Endothelial cell of umbilical vein (primary cell): ENCODE results near the gene RHEX. TPM values are rescaled to one million over a fixed set of nuclear protein-coding genes. Genes with fewer than 3 reads are reported as not detected.

ENCODE experiments used
- BruUV-seq: library from RNA; stranded (reverse); fragments of 400-500 nt; replicated peaks from 2 replicates; lab custom pipeline; 2021; lab: Mats Ljungman, UMichigan
- CTCF ChIA-PET: fragments of 300-600, 350-600 bp; sonication (Branson Sonifier 250); formaldehyde crosslinking; loops from one replicate; lab custom pipeline; 2021; ENCODE audit warnings: antibody characterized with exemption, inconsistent platforms; lab: Charles Lee
- POLR2A ChIA-PET: fragments of 300-600, 350-600 bp; sonication (Branson Sonifier 250); formaldehyde crosslinking; loops from one replicate; lab custom pipeline; 2021; ENCODE audit warnings: antibody characterized with exemption, inconsistent platforms; lab: Charles Lee
- DNase-seq: peaks from one replicate; pipeline ENCODE4 v3.0.0-alpha.2; 2011; ENCODE audit warnings: low read depth, low spot score
- FAIRE-seq: peaks from 2 replicates; lab custom pipeline; 2011; peaks lifted over from hg19 to GRCh38; lab: Jason Lieb, UNC
- H2AFZ ChIP-seq: 2 replicates; pipeline ENCODE4 v1.6.0; 2012; ENCODE audit warnings: low read depth, low read length, control low read depth, inconsistent platforms
- H3K27ac ChIP-seq: 2 replicates; pipeline ENCODE4 v1.5.1; 2011; ENCODE audit warnings: low read depth, mild to moderate bottlenecking, control low read depth, low read length, moderate library complexity; ENCODE audit not compliant: insufficient read depth
- H3K27me3 ChIP-seq, 2 experiments: 2 replicates each; pipeline versions ENCODE4 v1.6.0 to v1.6.1; 2011; ENCODE audit warnings: low read length in 2 of 2, mixed read lengths in 1 of 2; ENCODE audit not compliant: control insufficient read depth in 2 of 2, insufficient read depth in 2 of 2
- H3K36me3 ChIP-seq, 2 experiments: 2 replicates in 1 of 2; 3 replicates in 1 of 2; pipeline ENCODE4 v1.5.1; 2011; ENCODE audit warnings: low read length in 2 of 2, mild to moderate bottlenecking in 1 of 2, moderate library complexity in 1 of 2; ENCODE audit not compliant: control insufficient read depth in 2 of 2, insufficient read depth in 2 of 2; ENCODE audit errors: extremely low read depth in 1 of 2
- H3K4me1 ChIP-seq: 3 replicates; pipeline ENCODE4 v1.5.1; 2011; ENCODE audit warnings: mild to moderate bottlenecking, low read length; ENCODE audit not compliant: control insufficient read depth, insufficient read depth; ENCODE audit errors: extremely low read depth
- H3K4me2 ChIP-seq: 2 replicates; pipeline ENCODE4 v1.6.1; 2011; ENCODE audit warnings: low read length, control low read depth, mixed read lengths; ENCODE audit not compliant: insufficient read depth
- H3K4me3 ChIP-seq, 3 experiments: fragments of 200-600 bp in 1 of 3; sonication (generic), shearing (Covaris generic) in 1 of 3; replicated peaks in 1 of 3; 2 replicates each; pipeline ENCODE4 v1.5.1; 2011 to 2016; ENCODE audit warnings: control low read depth in 3 of 3, low read length in 3 of 3, mild to moderate bottlenecking in 2 of 3, inconsistent platforms in 1 of 3, low read depth in 1 of 3, moderate library complexity in 1 of 3; ENCODE audit not compliant: insufficient read depth in 1 of 3
- H3K79me2 ChIP-seq: 2 replicates; pipeline ENCODE4 v1.6.0; 2012; ENCODE audit warnings: low read length, inconsistent platforms; ENCODE audit not compliant: control insufficient read depth, insufficient read depth
- H3K9ac ChIP-seq: replicated peaks from 2 replicates; pipeline ENCODE3; 2011; ENCODE audit warnings: low read length, control low read depth; ENCODE audit not compliant: insufficient read depth; ENCODE audit errors: extremely low read depth
- H3K9me1 ChIP-seq: replicated peaks from 3 replicates; pipeline ENCODE4 v1.6.0; 2011; ENCODE audit warnings: mild to moderate bottlenecking, low read length; ENCODE audit not compliant: control insufficient read depth, insufficient read depth; ENCODE audit errors: extremely low read depth
- H3K9me3 ChIP-seq: replicated peaks from 2 replicates; pipeline ENCODE4 v1.5.1; 2012; ENCODE audit warnings: low read length, inconsistent platforms; ENCODE audit not compliant: control insufficient read depth, insufficient read depth
- H4K20me1 ChIP-seq: replicated peaks from 2 replicates; pipeline ENCODE3; 2011; ENCODE audit warnings: mild to moderate bottlenecking, low read length; ENCODE audit not compliant: control insufficient read depth, insufficient read depth; ENCODE audit errors: extremely low read depth
- EZH2 ChIP-seq: IDR thresholded peaks from 2 replicates; pipeline ENCODE4 v1.6.1; 2012; ENCODE audit warnings: borderline replicate concordance, low read depth, mild to moderate bottlenecking, moderate library complexity, low read length, inconsistent platforms; ENCODE audit not compliant: severe bottlenecking
- FOS ChIP-seq: IDR thresholded peaks from 2 replicates; pipeline ENCODE4 v1.6.1; 2011; ENCODE audit warnings: mild to moderate bottlenecking, low read length, moderate library complexity, borderline replicate concordance; ENCODE audit not compliant: insufficient read depth
- GATA2 ChIP-seq: IDR thresholded peaks from 2 replicates; pipeline ENCODE4 v1.7.0; 2011; ENCODE audit warnings: low read depth, mild to moderate bottlenecking, moderate library complexity, mixed read lengths, low read length; ENCODE audit not compliant: insufficient read length, insufficient read depth
- JUN ChIP-seq: IDR thresholded peaks from 2 replicates; pipeline ENCODE4 v1.6.1; 2011; ENCODE audit warnings: borderline replicate concordance, low read depth; ENCODE audit not compliant: insufficient read length, insufficient read depth
- MAX ChIP-seq: IDR thresholded peaks from 2 replicates; pipeline ENCODE4 v1.6.1; 2011; ENCODE audit not compliant: insufficient read depth, insufficient read length
- MYC ChIP-seq: IDR thresholded peaks from one replicate; pipeline ENCODE4 v1.6.1; 2011; ENCODE audit warnings: mild to moderate bottlenecking, low read depth, low read length
- POLR2A ChIP-seq: IDR thresholded peaks from 2 replicates; pipeline ENCODE4 v1.6.1; 2012; ENCODE audit warnings: low read depth, mild to moderate bottlenecking, control low read depth, low read length
- POLR2AphosphoS5 ChIP-seq: IDR thresholded peaks from 2 replicates; pipeline ENCODE4 v1.6.1; 2012; ENCODE audit warnings: low read depth, mild to moderate bottlenecking, control low read depth, low read length, moderate library complexity; ENCODE audit not compliant: insufficient read depth
- dilution Hi-C: fragments of 300-500 bp; cut with MboI; formaldehyde crosslinking; loops from one replicate; pipeline ENCODE4 v1.15.0; 2019; ENCODE audit warnings: low sequenced_read_pairs; ENCODE audit not compliant: extremely low pct_ligation_motif_present
- intact Hi-C: fragments of 100-400 bp; cut with micrococcal nuclease; formaldehyde crosslinking; loops from one replicate; pipeline ENCODE4 v1.10.0; 2022
- polyA plus RNA-seq, 4 experiments: library from polyadenylated mRNA; depleted of rRNA in 3 of 4; stranded (reverse) in 3 of 4; unstranded in 1 of 4; fragments of >200 nt; gene quantifications; 2 replicates each; pipeline versions ENCODE4 v1.2.1 to v1.2.3, GENCODE V29; 2011 to 2012; ENCODE audit warnings: missing spikeins in 1 of 4
- total RNA-seq: library from RNA; stranded (reverse); gene quantifications from 2 replicates; pipeline ENCODE4 v1.2.3, GENCODE V29; 2021
- TF ChIP-seq, protein P1 (sequence below), 2 donors: IDR thresholded peaks; 1 replicate in 1 of 2; 2 replicates in 1 of 2; pipeline ENCODE4 v1.5.1; 2011; ENCODE audit warnings: low read length in 2 of 2, mild to moderate bottlenecking in 2 of 2, moderate library complexity in 2 of 2, control low read depth in 1 of 2, inconsistent platforms in 1 of 2, low read depth in 1 of 2; ENCODE audit not compliant: insufficient read depth in 1 of 2; ENCODE audit errors: extremely low read depth in 1 of 2

RHEX gene
- total and polyA plus RNA-seq, 2 donors (not counting 3 experiments of a cell fraction or from before 2014, with no cell fraction given): not detected

DNA sequence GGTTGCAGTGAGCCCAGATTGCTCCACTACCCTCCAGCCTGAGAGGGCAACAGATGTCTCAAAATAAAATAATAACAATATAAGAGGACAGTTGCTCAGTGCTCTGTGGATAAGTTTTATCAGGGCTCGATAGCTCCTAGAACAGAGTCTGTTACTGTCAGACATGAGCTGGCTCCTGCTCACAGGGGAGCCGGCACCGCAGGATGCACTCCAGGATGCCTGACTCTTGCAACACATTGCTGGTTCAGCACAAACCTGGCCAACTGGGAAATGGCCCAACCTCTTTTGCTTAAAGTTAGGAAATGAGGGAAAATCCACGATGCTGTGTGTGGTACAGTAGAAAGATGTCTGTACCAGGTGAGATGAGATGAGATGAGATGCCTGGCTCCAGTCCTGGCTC lies 23.5 kb upstream of the RHEX start:
- no peaks in the 10 kb centered on the region for H3K9me1 ChIP-seq
- CTCF ChIA-PET: interaction anchor here (0.9 to 5.9 kb wide), 8 partner anchors 8 to 78 kb away, joined by 3 to 139 read pairs (median 11); no protein-coding TSS in a partner anchor
- dilution Hi-C loops: no loop called here
- intact Hi-C loops: no loop called here
- H3K4me1 ChIP-seq: peaks cover 32% of the 10 kb centered on the region
- no peaks in the 10 kb centered on the region for H3K36me3 ChIP-seq
- BruUV-seq: no TSS peak
- TF ChIP-seq MYC: no peak
- TF ChIP-seq FOS: no peak
- TF ChIP-seq POLR2AphosphoS5: no peak
- no peak for TF ChIP-seq GATA2
- TF ChIP-seq JUN: no peak
- TF ChIP-seq, protein P1, sequence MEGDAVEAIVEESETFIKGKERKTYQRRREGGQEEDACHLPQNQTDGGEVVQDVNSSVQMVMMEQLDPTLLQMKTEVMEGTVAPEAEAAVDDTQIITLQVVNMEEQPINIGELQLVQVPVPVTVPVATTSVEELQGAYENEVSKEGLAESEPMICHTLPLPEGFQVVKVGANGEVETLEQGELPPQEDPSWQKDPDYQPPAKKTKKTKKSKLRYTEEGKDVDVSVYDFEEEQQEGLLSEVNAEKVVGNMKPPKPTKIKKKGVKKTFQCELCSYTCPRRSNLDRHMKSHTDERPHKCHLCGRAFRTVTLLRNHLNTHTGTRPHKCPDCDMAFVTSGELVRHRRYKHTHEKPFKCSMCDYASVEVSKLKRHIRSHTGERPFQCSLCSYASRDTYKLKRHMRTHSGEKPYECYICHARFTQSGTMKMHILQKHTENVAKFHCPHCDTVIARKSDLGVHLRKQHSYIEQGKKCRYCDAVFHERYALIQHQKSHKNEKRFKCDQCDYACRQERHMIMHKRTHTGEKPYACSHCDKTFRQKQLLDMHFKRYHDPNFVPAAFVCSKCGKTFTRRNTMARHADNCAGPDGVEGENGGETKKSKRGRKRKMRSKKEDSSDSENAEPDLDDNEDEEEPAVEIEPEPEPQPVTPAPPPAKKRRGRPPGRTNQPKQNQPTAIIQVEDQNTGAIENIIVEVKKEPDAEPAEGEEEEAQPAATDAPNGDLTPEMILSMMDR (IDR thresholded peaks at IDR 0.05; ENCODE audit: extremely low read depth in 1 of 2, insufficient read depth in 1 of 2, low read depth in 1 of 2, low read length in 2 of 2): no peak
- no peak for TF ChIP-seq MAX
- no peak for TF ChIP-seq EZH2
- no peak for TF ChIP-seq POLR2A
- no peaks in the 10 kb centered on the region for H3K27me3 ChIP-seq
- H2AFZ ChIP-seq: no peak overlapping the region
- no peak overlapping the region for H3K4me3 ChIP-seq
- no peak for FAIRE-seq
- no peak overlapping the region for H3K9ac ChIP-seq
- H3K4me2 ChIP-seq: no peak overlapping the region
- POLR2A ChIA-PET: no interaction called here
- no peak overlapping the region for H3K27ac ChIP-seq
- H4K20me1 ChIP-seq: no peaks in the 10 kb centered on the region
- no peak for DNase-seq
- no peaks in the 10 kb centered on the region for H3K79me2 ChIP-seq
- H3K9me3 ChIP-seq: no peaks in the 10 kb centered on the region
